Gastroesophageal sphincter (tissue), 4 donors: ENCODE results near the gene ATP6V0A4. TPM values are rescaled to one million over a fixed set of nuclear protein-coding genes. Genes with fewer than 3 reads are reported as not detected.

Experiments
- ATAC-seq: fragments of 150-250 bp; one replicate; pipeline ENCODE4 v1.9.1; 2016; ENCODE audit warnings: mild to moderate bottlenecking, moderate library complexity
- H3K27ac ChIP-seq, 4 donors: fragments of 200-600 bp; sonication (generic) in 3 of 4; 1 replicate in 3 of 4; 2 replicates in 1 of 4; pipeline ENCODE4 v1.5.1; 2016 to 2019
- H3K27me3 ChIP-seq: fragments of 200-600 bp; sonication (generic); one replicate; pipeline ENCODE4 v1.5.1; 2019
- H3K36me3 ChIP-seq, 2 donors: fragments of 200-600 bp; sonication (generic); one replicate each; pipeline ENCODE4 v1.5.1; 2019; ENCODE audit warnings: control low read depth in 1 of 2
- H3K4me1 ChIP-seq, 3 donors: fragments of 200-600 bp; sonication (generic); 1 replicate in 2 of 3; 2 replicates in 1 of 3; pipeline ENCODE4 v1.5.1; 2016 to 2019; ENCODE audit warnings: control low read depth in 2 of 3
- H3K4me3 ChIP-seq, 2 donors: fragments of 200-600 bp; sonication (generic); one replicate each; pipeline ENCODE4 v1.5.1; 2019; ENCODE audit warnings: mild to moderate bottlenecking in 1 of 2, moderate library complexity in 1 of 2
- H3K9me3 ChIP-seq, 3 donors: fragments of 200-600 bp; sonication (generic); one replicate each; pipeline ENCODE4 v1.5.1; 2017 to 2019; ENCODE audit warnings: control low read depth in 2 of 3
- EP300 ChIP-seq: sonication (generic); formaldehyde crosslinking; IDR thresholded peaks from one replicate; pipeline ENCODE4 v1.6.1; 2017; ENCODE audit warnings: antibody characterized with exemption, mild to moderate bottlenecking
- POLR2A ChIP-seq, 2 donors: fragments of 450-650 bp; IDR thresholded peaks; one replicate each; pipeline ENCODE4 v1.6.1; 2017; ENCODE audit warnings: antibody characterized with exemption in 2 of 2, mild to moderate bottlenecking in 2 of 2, moderate library complexity in 1 of 2
- POLR2AphosphoS5 ChIP-seq: sonication (generic); formaldehyde crosslinking; IDR thresholded peaks from one replicate; pipeline ENCODE4 v1.6.1; 2017; ENCODE audit warnings: antibody characterized with exemption
- WGBS, 2 donors: methylation state at CpG; one replicate each; pipeline ENCODE4 v1.1.5; 2018; ENCODE audit warnings: low coverage in 1 of 2; 5-methylcytosine and 5-hydroxymethylcytosine counted together
- total RNA-seq, 4 donors: library from RNA; depleted of rRNA; stranded (reverse); fragments of >200 nt; gene quantifications; one replicate each; pipeline ENCODE4 v1.1.0, GENCODE V29; 2016
- TF ChIP-seq, protein P1 (sequence below), 4 experiments: fragments of 200-600 bp in 2 of 4; fragments of 450-650 bp in 2 of 4; sonication (generic) in 1 of 4; IDR thresholded peaks; one replicate each; pipeline ENCODE4 v1.5.1; 2017 to 2019; ENCODE audit warnings: antibody characterized with exemption in 4 of 4, mild to moderate bottlenecking in 2 of 4, moderate library complexity in 2 of 4

ATP6V0A4 gene
- total RNA-seq, 4 donors from 2014 or later = 0.82 TPM; not detected in 3

DNA sequence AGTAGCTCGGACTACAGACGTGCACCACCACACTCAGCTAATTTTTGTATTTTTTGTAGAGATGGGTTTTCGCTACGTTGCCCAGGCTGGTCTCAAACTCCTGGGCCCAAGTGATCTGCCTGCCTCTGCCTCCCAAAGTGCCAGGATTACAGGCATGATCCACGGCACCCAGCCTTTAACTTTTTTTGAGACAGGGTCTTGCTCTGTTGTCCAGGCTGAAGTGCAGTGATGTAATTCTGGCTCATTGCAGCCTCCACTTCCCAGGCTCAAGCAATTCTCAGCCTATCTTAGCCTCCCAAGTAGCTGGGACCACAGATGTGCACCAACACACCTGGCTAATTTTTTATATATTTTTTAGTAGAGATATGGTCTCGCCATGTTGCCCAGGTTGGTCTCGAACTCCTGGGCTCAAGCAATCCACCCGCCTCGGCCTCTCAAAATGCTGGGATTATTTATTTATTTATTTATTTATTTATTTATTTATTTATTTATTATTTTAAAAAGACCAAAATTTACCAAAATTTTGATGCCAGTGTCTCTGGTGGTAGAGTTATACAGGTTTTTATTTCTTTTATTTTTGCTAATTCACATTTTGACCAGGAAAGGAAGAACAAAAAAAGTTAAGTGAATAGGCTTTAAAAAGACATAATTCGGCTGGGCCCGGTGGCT is 25.0 kb upstream of the ATP6V0A4 start:
- Histone ChIP-seq H3K27me3 (no peaks in the 10 kb centered on the region), H3K27ac (no peak overlapping the region), H3K4me3 (no peak overlapping the region), H3K9me3 (peaks cover 0 to 10% (median 0%) of the 10 kb centered on the region in 3 donors), H3K36me3 (no peaks in the 10 kb centered on the region), H3K4me1 (no peaks in the 10 kb centered on the region)
- 78 to 100% methylated on average over 6 of the region's 11 CpGs for WGBS, 2 donors
- no peak for TF ChIP-seq POLR2AphosphoS5
- TF ChIP-seq, protein P1, sequence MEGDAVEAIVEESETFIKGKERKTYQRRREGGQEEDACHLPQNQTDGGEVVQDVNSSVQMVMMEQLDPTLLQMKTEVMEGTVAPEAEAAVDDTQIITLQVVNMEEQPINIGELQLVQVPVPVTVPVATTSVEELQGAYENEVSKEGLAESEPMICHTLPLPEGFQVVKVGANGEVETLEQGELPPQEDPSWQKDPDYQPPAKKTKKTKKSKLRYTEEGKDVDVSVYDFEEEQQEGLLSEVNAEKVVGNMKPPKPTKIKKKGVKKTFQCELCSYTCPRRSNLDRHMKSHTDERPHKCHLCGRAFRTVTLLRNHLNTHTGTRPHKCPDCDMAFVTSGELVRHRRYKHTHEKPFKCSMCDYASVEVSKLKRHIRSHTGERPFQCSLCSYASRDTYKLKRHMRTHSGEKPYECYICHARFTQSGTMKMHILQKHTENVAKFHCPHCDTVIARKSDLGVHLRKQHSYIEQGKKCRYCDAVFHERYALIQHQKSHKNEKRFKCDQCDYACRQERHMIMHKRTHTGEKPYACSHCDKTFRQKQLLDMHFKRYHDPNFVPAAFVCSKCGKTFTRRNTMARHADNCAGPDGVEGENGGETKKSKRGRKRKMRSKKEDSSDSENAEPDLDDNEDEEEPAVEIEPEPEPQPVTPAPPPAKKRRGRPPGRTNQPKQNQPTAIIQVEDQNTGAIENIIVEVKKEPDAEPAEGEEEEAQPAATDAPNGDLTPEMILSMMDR (IDR thresholded peaks at IDR 0.05) = no peak
- no peak for TF ChIP-seq POLR2A (IDR thresholded peaks at IDR 0.05)
- no peak for TF ChIP-seq EP300
- no peak for ATAC-seq

DNA sequence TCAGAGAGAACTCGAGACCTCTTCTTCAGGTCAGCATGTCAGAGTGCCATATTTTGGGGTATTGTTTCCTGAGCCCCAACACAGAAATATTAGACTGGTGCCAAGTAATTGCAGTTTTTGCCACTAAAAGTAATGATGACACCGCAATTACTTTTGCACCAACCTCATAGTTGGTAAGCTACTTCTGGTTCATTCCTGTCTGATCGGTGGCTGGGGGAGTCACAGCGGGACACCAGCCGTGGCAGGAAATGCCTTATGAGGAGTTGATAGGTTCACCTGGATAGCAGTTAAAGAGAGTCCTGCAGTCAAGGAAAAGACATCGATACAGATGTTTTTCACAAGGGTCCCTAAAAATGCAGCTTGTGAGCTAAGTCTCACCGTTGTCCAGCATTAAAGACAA is 23.9 kb upstream of the ATP6V0A4 start:
- no peak for ATAC-seq

DNA sequence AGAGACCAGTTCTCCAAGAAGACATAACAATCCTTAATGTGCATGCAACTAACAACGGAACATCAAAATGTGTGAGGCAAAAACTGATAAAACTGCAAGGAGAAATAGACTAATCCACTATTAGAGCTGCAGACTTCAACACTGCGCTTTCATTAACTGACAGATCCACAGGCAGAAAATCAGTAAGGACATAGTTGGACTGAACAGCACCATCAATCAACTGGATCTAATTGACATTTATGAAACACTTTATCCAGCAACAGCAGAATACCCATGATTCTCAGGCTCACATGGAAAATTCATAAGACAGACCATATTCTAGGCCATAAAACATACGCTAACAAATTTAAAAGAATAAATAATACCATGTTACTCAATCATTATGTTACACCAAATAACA is 21.6 kb upstream of the ATP6V0A4 start:
- H3K27me3 ChIP-seq = no peaks in the 10 kb centered on the region
- no peaks in the 10 kb centered on the region for H3K9me3 ChIP-seq
- no peak overlapping the region for H3K27ac ChIP-seq
- no peak overlapping the region for H3K4me3 ChIP-seq
- WGBS, 2 donors = 73 to 83% methylated on average over 3 of the region's 3 CpGs
- TF ChIP-seq POLR2AphosphoS5 (no peak), EP300 (no peak), POLR2A (IDR thresholded peaks at IDR 0.05) (no peak)
- TF ChIP-seq, protein P1 (IDR thresholded peaks at IDR 0.05) = no peak
- no peaks in the 10 kb centered on the region for H3K36me3 ChIP-seq
- ATAC-seq = no peak
- H3K4me1 ChIP-seq = no peaks in the 10 kb centered on the region

More for the DNA sequence above, 23.9 kb upstream of the ATP6V0A4 start:
- no peak overlapping the region for H3K27ac ChIP-seq
- no peaks in the 10 kb centered on the region for H3K27me3 ChIP-seq
- no peak overlapping the region for H3K4me3 ChIP-seq
- H3K9me3 ChIP-seq = peaks cover 0 to 10% (median 0%) of the 10 kb centered on the region in 3 donors
- 89% methylated on average over 7 of the region's 7 CpGs; no CpG with 5 or more reads in 1 of the 2 donors for WGBS, 2 donors
- TF ChIP-seq EP300 (no peak), POLR2AphosphoS5 (no peak), POLR2A (IDR thresholded peaks at IDR 0.05) (no peak)
- TF ChIP-seq, protein P1 (IDR thresholded peaks at IDR 0.05) = no peak
- no peaks in the 10 kb centered on the region for H3K36me3 ChIP-seq
- H3K4me1 ChIP-seq = no peaks in the 10 kb centered on the region

DNA sequence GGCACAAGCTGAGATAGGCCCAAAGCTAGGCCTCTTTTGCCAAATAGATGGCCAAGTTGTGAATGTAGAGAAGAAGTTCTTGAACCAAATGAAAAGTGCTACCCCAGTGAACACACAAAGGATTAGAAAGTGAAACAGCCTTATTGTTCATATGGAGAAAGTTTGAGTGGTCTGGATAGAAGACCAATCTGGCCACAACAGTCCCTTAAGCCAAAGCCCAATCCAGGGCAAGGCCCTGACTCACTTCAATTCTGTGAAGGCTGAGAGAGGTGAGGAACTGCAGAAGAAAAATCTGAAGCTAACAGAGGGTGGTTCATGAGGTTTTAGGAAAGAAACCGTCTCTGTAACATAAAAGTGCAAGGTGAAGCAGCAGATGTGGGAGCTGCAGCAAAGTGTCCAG is 18.7 kb upstream of the ATP6V0A4 start:
- no peak overlapping the region for H3K4me3 ChIP-seq
- TF ChIP-seq POLR2A (IDR thresholded peaks at IDR 0.05) (no peak), POLR2AphosphoS5 (no peak), EP300 (no peak)
- TF ChIP-seq, protein P1 (IDR thresholded peaks at IDR 0.05) = no peak
- no peaks in the 10 kb centered on the region for H3K36me3 ChIP-seq
- H3K27me3 ChIP-seq = no peaks in the 10 kb centered on the region
- H3K27ac ChIP-seq = no peak overlapping the region
- H3K9me3 ChIP-seq = no peaks in the 10 kb centered on the region
- H3K4me1 ChIP-seq = no peaks in the 10 kb centered on the region
- no peak for ATAC-seq
- WGBS, 2 donors = 77 to 83% methylated on average over 1 of the region's 1 CpG

DNA sequence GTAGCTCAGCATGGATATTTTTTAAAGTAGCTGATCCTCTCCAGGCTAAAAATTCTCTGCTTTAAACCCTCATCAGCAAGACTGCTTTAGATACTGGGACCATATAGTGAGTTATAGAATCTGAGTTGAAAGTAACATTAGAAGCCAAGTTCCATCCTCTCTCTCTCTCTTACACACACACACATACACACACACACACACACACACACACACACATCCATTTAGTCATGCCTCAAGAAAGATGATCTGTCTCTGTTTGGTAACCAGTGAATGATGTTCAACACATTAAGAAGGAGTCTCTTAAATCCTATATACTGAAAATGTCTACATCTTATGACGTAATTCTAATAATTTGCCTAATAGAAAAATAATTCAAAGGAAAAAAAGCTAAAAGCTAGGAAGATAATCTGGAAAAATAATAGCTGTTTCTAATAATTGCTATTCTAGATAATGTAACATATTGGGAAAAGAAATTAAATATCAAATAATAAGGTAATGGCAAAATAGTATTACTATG is 16.9 kb upstream of the ATP6V0A4 start:
- TF ChIP-seq, protein P1 (IDR thresholded peaks at IDR 0.05) = no peak
- no peak for TF ChIP-seq POLR2A (IDR thresholded peaks at IDR 0.05)
- TF ChIP-seq POLR2AphosphoS5 = no peak
- no peak for TF ChIP-seq EP300
- Histone ChIP-seq H3K4me1 (no peaks in the 10 kb centered on the region), H3K27me3 (no peaks in the 10 kb centered on the region), H3K27ac (no peak overlapping the region), H3K4me3 (no peak overlapping the region), H3K36me3 (no peaks in the 10 kb centered on the region), H3K9me3 (no peaks in the 10 kb centered on the region)
- 57 to 81% methylated on average over 1 of the region's 1 CpG for WGBS, 2 donors
- no peak for ATAC-seq
